COLO668 (cell line): Measurements from ENCODE around the gene TMIE.

Experiments
- DNase-seq: peaks from one replicate; lab custom pipeline; 2025; ENCODE audit not compliant: unreplicated experiment; lab: John Stamatoyannopoulos, UW

TMIE gene

GRCh38 chr3:46668591-46668990 lies 32.6 kb upstream of the TMIE start:
- DNase-seq: no peak

- DNase-seq: no peak
Observed at GRCh38 chr3:46669191-46669999, 31.8 kb upstream of the TMIE start.

- DNase-seq: no peak
Observed at GRCh38 chr3:46670000-46670890, 30.9 kb upstream of the TMIE start.

- DNase-seq: no peak
Observed at GRCh38 chr3:46670891-46671427, 30.2 kb upstream of the TMIE start.

- DNase-seq: no peak
Observed at GRCh38 chr3:46671541-46672348, 29.4 kb upstream of the TMIE start.

GRCh38 chr3:46672349-46672695 lies 28.9 kb upstream of the TMIE start:
- no peak for DNase-seq

GRCh38 chr3:46673151-46674030 lies 27.8 kb upstream of the TMIE start:
- DNase-seq: no peak

- DNase-seq: no peak
Observed at GRCh38 chr3:46674031-46674845, 27.0 kb upstream of the TMIE start.

GRCh38 chr3:46675426-46675825 lies 25.8 kb upstream of the TMIE start:
- no peak for DNase-seq

- DNase-seq: no peak
Observed at GRCh38 chr3:46675843-46676567, 25.2 kb upstream of the TMIE start.

- no peak for DNase-seq
Observed at GRCh38 chr3:46676601-46677410, 24.4 kb upstream of the TMIE start.

- no peak for DNase-seq
Observed at GRCh38 chr3:46677411-46677726, 23.8 kb upstream of the TMIE start.

- no peak for DNase-seq
Observed at GRCh38 chr3:46678280-46678679, 22.9 kb upstream of the TMIE start.

GRCh38 chr3:46679681-46680080 lies 21.5 kb upstream of the TMIE start:
- no peak for DNase-seq

- no peak for DNase-seq
Observed at GRCh38 chr3:46680298-46680826, 20.8 kb upstream of the TMIE start.

GRCh38 chr3:46681387-46681786 lies 19.8 kb upstream of the TMIE start:
- DNase-seq: no peak

- no peak for DNase-seq
Observed at GRCh38 chr3:46681856-46682540, 19.2 kb upstream of the TMIE start.
